Measurements from ENCODE around the gene FLNC. TPM values are rescaled to one million over a fixed set of nuclear protein-coding genes. Genes with fewer than 3 reads are reported as not detected.

FLNC gene
- total RNA-seq, 3 donors from 2014 or later, result 0.16 to 0.33 (median 0.25) TPM

DNA sequence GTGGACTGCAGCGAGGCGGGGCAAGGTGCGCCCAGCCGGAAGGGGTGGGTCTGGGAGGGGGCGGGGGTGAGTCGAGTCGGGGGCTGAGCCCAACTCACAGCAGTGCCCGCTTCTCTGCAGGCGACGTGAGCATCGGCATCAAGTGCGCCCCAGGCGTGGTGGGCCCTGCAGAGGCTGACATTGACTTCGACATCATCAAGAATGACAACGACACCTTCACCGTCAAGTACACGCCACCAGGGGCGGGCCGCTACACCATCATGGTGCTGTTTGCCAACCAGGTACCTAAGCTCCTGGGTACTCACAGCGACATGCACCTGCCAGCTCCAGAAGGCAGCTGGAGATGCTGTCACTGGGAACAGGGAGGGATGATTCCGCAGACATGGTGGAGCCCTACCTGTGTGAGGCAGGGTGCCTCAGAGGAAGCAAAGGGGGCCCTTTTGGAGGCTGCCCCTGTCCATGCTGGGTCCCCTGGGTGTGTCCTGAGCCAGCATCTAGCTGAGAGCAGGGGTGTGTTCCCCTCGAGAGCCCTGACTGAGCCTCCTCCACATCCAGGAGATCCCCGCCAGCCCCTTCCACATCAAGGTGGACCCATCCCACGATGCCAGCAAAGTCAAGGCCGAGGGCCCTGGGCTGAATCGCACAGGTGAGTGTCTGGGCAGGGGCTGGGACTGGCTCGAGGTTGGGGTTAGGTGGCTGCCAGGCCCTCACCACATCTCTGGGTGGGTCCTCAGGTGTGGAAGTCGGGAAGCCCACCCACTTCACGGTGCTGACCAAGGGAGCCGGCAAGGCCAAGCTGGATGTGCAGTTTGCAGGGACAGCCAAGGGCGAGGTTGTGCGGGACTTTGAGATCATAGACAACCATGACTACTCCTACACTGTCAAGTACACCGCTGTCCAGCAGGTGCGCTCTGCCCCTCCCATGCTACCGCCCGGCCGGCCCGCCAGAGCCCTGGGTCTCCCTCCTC lies 12.8 kb downstream of the FLNC start:
- no peak for ATAC-seq
- Mint-ChIP-seq H3K4me1 (ENCODE audit: low read depth) (peaks cover 3% of the 10 kb centered on the region), H3K36me3 (ENCODE audit: insufficient read depth) (no peaks in the 10 kb centered on the region)

DNA sequence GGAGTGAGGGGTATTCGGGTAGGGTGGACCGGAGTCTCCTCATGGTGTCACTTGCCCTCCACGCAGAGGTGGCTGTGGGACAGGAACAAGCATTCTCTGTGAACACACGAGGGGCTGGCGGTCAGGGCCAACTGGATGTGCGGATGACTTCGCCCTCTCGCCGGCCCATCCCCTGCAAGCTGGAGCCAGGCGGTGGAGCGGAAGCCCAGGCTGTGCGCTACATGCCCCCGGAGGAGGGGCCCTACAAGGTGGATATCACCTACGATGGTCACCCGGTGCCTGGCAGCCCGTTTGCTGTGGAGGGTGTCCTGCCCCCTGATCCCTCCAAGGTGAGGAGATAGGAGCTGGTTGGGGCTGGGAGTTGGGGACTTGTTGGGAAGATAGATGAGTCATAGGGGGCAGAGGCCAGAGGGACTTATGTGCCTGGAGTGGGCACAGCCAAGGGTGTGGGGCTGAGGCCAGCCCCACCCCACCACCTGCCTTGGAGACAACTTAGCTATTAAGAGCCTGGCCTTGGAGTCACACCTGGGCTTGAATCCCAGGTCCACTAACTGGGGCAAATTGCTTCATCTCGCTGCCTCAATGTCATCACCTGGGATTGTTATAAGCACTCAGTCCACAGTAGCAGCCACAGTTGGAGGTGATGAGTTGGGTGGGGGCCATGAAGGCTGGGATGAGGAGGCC lies 13.9 kb downstream of the FLNC start:
- DNase-seq, result no peak
- no peak for ATAC-seq
- peaks cover 3% of the 10 kb centered on the region for H3K4me1 Mint-ChIP-seq (ENCODE audit: low read depth)
- H3K36me3 Mint-ChIP-seq (ENCODE audit: insufficient read depth), result no peaks in the 10 kb centered on the region
- H3K9me3 Mint-ChIP-seq, result no peaks in the 10 kb centered on the region
- no peaks in the 10 kb centered on the region for H3K27me3 Mint-ChIP-seq (ENCODE audit: low read depth)
- no peak overlapping the region for H3K4me3 Mint-ChIP-seq

More for the DNA sequence above, 12.8 kb downstream of the FLNC start:
- no peak for DNase-seq
- H3K27me3 Mint-ChIP-seq (ENCODE audit: low read depth), result no peaks in the 10 kb centered on the region
- H3K9me3 Mint-ChIP-seq, result no peaks in the 10 kb centered on the region
- no peak overlapping the region for H3K4me3 Mint-ChIP-seq

DNA sequence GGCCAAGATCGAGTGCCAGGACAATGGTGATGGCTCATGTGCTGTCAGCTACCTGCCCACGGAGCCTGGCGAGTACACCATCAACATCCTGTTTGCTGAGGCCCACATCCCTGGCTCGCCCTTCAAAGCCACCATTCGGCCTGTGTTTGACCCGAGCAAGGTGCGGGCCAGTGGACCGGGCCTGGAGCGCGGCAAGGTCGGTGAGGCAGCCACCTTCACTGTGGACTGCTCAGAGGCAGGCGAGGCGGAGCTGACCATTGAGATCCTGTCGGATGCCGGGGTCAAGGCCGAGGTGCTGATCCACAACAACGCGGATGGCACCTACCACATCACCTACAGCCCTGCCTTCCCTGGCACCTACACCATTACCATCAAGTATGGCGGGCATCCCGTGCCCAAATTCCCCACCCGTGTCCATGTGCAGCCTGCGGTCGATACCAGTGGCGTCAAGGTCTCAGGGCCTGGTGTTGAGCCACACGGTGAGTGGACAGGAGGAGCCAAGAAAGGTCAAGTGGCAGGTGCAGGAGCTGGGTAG lies 14.6 kb downstream of the FLNC start:
- no peaks in the 10 kb centered on the region for H3K36me3 Mint-ChIP-seq (ENCODE audit: insufficient read depth)
- no peak overlapping the region for H3K4me3 Mint-ChIP-seq
- H3K9me3 Mint-ChIP-seq, result no peaks in the 10 kb centered on the region
- peaks cover 3% of the 10 kb centered on the region for H3K4me1 Mint-ChIP-seq (ENCODE audit: low read depth)
- ATAC-seq (no peak), DNase-seq (no peak)
- H3K27me3 Mint-ChIP-seq (ENCODE audit: low read depth), result no peaks in the 10 kb centered on the region

- DNase-seq (no peak), ATAC-seq (no peak)
- Mint-ChIP-seq H3K9me3 (no peaks in the 10 kb centered on the region), H3K27me3 (ENCODE audit: low read depth) (no peaks in the 10 kb centered on the region), H3K4me3 (no peak overlapping the region), H3K4me1 (ENCODE audit: low read depth) (peaks cover 3% of the 10 kb centered on the region), H3K36me3 (ENCODE audit: insufficient read depth) (no peaks in the 10 kb centered on the region)
Observed at GRCh38 chr7:128845475-128845874, 15.3 kb downstream of the FLNC start.

DNA sequence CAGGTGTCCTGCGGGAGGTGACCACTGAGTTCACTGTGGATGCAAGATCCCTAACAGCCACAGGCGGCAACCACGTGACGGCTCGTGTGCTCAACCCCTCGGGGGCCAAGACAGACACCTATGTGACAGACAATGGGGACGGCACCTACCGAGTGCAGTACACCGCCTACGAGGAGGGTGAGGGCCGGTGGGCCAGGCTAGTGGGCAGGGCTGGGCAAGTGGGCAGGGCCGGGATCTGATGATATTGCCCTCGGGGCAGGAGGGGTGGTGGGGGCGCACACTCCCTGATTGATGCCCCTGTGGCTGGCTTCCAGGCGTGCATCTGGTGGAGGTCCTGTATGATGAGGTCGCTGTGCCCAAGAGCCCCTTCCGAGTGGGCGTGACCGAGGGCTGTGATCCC lies 15.8 kb downstream of the FLNC start:
- H3K9me3 Mint-ChIP-seq, result no peaks in the 10 kb centered on the region
- DNase-seq (no peak), ATAC-seq (no peak)
- H3K4me1 Mint-ChIP-seq (ENCODE audit: low read depth), result peaks cover 3% of the 10 kb centered on the region
- no peaks in the 10 kb centered on the region for H3K36me3 Mint-ChIP-seq (ENCODE audit: insufficient read depth)
- H3K27me3 Mint-ChIP-seq (ENCODE audit: low read depth), result no peaks in the 10 kb centered on the region
- no peak overlapping the region for H3K4me3 Mint-ChIP-seq

GRCh38 chr7:128846781-128847444 lies 16.7 kb downstream of the FLNC start:
- no peaks in the 10 kb centered on the region for H3K27me3 Mint-ChIP-seq (ENCODE audit: low read depth)
- no peaks in the 10 kb centered on the region for H3K36me3 Mint-ChIP-seq (ENCODE audit: insufficient read depth)
- no peaks in the 10 kb centered on the region for H3K9me3 Mint-ChIP-seq
- H3K4me1 Mint-ChIP-seq (ENCODE audit: low read depth), result peaks cover 1% of the 10 kb centered on the region
- no peak for ATAC-seq
- no peak for DNase-seq
- no peak overlapping the region for H3K4me3 Mint-ChIP-seq

DNA sequence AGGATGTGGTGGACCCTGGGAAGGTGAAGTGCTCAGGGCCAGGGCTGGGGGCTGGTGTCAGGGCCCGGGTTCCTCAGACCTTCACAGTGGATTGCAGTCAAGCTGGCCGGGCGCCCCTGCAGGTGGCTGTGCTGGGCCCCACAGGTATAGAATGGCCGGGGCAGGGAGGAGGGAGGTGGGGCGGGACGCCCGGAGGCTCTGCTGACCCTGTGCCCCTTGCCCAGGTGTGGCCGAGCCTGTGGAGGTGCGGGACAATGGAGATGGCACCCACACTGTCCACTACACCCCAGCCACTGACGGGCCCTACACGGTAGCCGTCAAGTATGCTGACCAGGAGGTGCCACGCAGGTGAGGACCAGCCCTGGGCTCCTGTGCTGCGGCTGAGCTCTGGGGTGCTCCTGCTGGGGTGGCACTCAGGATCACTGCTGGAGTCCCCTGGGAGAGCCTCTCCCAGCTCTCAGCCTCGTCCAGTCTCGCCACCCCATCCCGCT lies 17.6 kb downstream of the FLNC start:
- H3K36me3 Mint-ChIP-seq (ENCODE audit: insufficient read depth), result no peaks in the 10 kb centered on the region
- DNase-seq (no peak), ATAC-seq (no peak)
- H3K4me3 Mint-ChIP-seq, result no peak overlapping the region
- H3K4me1 Mint-ChIP-seq (ENCODE audit: low read depth), result no peaks in the 10 kb centered on the region
- no peaks in the 10 kb centered on the region for H3K27me3 Mint-ChIP-seq (ENCODE audit: low read depth)
- H3K9me3 Mint-ChIP-seq, result no peaks in the 10 kb centered on the region

- Mint-ChIP-seq H3K27me3 (ENCODE audit: low read depth) (no peaks in the 10 kb centered on the region), H3K9me3 (no peaks in the 10 kb centered on the region), H3K4me3 (no peak overlapping the region), H3K4me1 (ENCODE audit: low read depth) (no peaks in the 10 kb centered on the region), H3K36me3 (ENCODE audit: insufficient read depth) (no peaks in the 10 kb centered on the region)
- ATAC-seq (no peak), DNase-seq (no peak)
Observed at GRCh38 chr7:128848289-128849155, 18.3 kb downstream of the FLNC start.

DNA sequence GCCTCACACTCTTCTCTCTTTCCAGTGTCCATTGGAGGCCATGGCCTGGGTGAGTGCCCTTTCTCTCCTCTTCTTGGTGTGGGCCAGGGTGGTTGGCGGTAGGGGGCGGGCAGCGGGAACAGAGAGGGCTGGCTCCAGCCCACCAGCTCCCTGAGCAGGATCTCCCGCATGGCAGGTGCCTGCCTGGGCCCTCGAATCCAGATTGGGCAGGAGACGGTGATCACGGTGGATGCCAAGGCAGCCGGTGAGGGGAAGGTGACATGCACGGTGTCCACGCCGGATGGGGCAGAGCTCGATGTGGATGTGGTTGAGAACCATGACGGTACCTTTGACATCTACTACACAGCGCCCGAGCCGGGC lies 18.9 kb downstream of the FLNC start:
- Mint-ChIP-seq H3K4me3 (no peak overlapping the region), H3K9me3 (no peaks in the 10 kb centered on the region), H3K4me1 (ENCODE audit: low read depth) (no peaks in the 10 kb centered on the region), H3K27me3 (ENCODE audit: low read depth) (no peaks in the 10 kb centered on the region), H3K36me3 (ENCODE audit: insufficient read depth) (no peaks in the 10 kb centered on the region)
- no peak for DNase-seq
- no peak for ATAC-seq

DNA sequence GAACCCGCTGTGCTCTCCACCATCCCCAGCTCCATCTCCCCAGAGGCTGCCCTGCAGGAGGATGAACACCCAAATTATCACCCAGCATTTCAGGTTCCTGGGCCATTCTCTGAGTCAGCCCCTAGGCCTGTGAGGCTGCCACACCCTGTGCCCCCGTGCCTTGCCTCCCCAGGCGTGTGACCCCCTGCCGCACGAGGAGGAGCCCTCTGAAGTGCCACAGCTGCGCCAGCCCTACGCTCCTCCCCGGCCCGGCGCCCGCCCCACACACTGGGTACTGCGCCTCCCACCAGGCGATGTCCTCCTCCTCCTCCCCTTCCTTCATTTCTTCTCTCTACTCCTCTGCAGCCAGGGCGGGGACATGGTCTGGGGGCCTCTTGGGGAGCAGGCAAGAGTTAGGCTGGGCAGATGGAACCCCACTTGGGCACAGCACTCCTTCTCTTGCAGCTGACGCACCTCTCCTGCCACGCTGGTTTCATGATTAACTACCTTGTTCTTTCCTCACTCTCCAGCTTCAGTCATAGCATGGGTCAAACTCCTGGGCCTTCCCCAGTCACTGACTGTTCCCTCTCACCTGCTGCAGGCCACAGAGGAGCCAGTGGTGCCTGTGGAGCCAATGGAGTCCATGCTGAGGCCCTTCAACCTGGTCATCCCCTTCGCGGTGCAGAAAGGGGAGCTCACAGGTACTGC lies 19.7 kb downstream of the FLNC start:
- Mint-ChIP-seq H3K4me3 (no peak overlapping the region), H3K4me1 (ENCODE audit: low read depth) (no peaks in the 10 kb centered on the region), H3K9me3 (no peaks in the 10 kb centered on the region), H3K27me3 (ENCODE audit: low read depth) (no peaks in the 10 kb centered on the region), H3K36me3 (ENCODE audit: insufficient read depth) (no peaks in the 10 kb centered on the region)
- DNase-seq (no peak), ATAC-seq (no peak)

GRCh38 chr7:128852537-128853254 lies 22.5 kb downstream of the FLNC start:
- Mint-ChIP-seq H3K27me3 (ENCODE audit: low read depth) (no peaks in the 10 kb centered on the region), H3K9me3 (no peaks in the 10 kb centered on the region), H3K4me3 (no peak overlapping the region), H3K36me3 (ENCODE audit: insufficient read depth) (no peaks in the 10 kb centered on the region), H3K4me1 (ENCODE audit: low read depth) (no peaks in the 10 kb centered on the region)
- ATAC-seq (no peak), DNase-seq (no peak)

DNA sequence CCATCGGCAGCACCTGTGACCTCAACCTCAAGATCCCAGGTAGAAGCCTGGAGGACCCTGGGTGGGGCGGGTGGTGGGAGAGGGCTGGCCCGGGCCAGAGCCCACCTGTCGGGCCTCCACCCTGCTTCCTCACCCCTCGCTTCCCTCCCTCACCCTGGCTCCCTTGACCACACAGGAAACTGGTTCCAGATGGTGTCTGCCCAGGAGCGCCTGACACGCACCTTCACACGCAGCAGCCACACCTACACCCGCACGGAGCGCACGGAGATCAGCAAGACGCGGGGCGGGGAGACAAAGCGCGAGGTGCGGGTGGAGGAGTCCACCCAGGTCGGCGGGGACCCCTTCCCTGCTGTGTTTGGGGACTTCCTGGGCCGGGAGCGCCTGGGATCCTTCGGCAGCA lies 23.6 kb downstream of the FLNC start:
- ATAC-seq (no peak), DNase-seq (no peak)
- Mint-ChIP-seq H3K9me3 (no peaks in the 10 kb centered on the region), H3K4me1 (ENCODE audit: low read depth) (no peaks in the 10 kb centered on the region), H3K4me3 (no peak overlapping the region), H3K27me3 (ENCODE audit: low read depth) (no peaks in the 10 kb centered on the region), H3K36me3 (ENCODE audit: insufficient read depth) (no peaks in the 10 kb centered on the region)

DNA sequence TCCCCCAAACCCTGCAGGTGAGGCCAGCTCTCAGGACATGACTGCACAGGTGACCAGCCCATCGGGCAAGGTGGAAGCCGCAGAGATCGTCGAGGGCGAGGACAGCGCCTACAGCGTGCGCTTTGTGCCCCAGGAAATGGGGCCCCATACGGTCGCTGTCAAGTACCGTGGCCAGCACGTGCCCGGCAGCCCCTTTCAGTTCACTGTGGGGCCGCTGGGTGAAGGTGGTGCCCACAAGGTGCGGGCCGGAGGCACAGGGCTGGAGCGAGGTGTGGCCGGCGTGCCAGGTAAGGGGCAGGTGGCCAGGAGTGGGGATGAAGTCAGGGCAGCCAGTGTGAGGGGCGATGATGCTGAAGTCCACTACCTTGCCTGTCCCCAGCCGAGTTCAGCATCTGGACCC lies 24.2 kb downstream of the FLNC start:
- no peaks in the 10 kb centered on the region for H3K36me3 Mint-ChIP-seq (ENCODE audit: insufficient read depth)
- H3K27me3 Mint-ChIP-seq (ENCODE audit: low read depth), result no peaks in the 10 kb centered on the region
- no peak overlapping the region for H3K4me3 Mint-ChIP-seq
- ATAC-seq (no peak), DNase-seq (no peak)
- H3K4me1 Mint-ChIP-seq (ENCODE audit: low read depth), result no peaks in the 10 kb centered on the region
- no peaks in the 10 kb centered on the region for H3K9me3 Mint-ChIP-seq
